Rectal smooth muscle tissue (tissue), 1 donor: ENCODE data around the gene ZNF593OS.

Experiments used
- H3K27ac ChIP-seq: one replicate; pipeline ENCODE4 v1.7.0; 2013; ENCODE audit warnings: low read depth, low read length, inconsistent platforms
- H3K27me3 ChIP-seq: one replicate; pipeline ENCODE4 v1.7.0; 2013; ENCODE audit warnings: low read length; ENCODE audit not compliant: control insufficient read depth, insufficient read depth
- H3K36me3 ChIP-seq: one replicate; pipeline ENCODE4 v1.7.0; 2013; ENCODE audit warnings: low read length; ENCODE audit not compliant: control insufficient read depth, insufficient read depth
- H3K4me1 ChIP-seq: one replicate; pipeline ENCODE4 v1.7.0; 2013; ENCODE audit warnings: low read length; ENCODE audit not compliant: control insufficient read depth, insufficient read depth
- H3K4me3 ChIP-seq: one replicate; pipeline ENCODE4 v1.7.0; 2013; ENCODE audit warnings: low read length
- H3K9ac ChIP-seq: one replicate; pipeline ENCODE4 v1.7.0; 2013; ENCODE audit warnings: low read length

ZNF593OS gene

DNA sequence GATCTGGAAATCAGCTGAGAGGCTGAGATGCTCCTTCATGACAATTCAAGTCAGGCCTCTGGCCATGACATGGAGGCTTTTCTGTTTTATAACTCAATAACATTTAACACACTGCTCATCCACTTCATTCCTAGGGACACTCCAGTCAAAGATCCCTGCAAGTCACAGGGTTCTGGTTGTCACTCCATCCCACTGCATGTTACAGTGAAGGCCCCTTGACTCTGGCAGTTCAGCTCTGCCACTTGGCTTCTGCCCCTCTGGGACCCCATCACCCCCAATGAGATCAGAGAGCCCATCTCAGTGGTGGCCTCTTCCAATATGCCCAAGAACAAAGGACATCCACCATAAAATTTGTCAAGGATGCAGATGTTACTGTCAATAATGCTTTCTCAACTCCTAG lies 22.7 kb downstream of the ZNF593OS start:
- H3K4me1 ChIP-seq: no peaks in the 10 kb centered on the region
- no peaks in the 10 kb centered on the region for H3K36me3 ChIP-seq
- no peak overlapping the region for H3K9ac ChIP-seq
- H3K27ac ChIP-seq: no peak overlapping the region
- no peak overlapping the region for H3K4me3 ChIP-seq
- no peaks in the 10 kb centered on the region for H3K27me3 ChIP-seq

GRCh38 chr1:26145960-26146294 lies 25.7 kb downstream of the ZNF593OS start:
- H3K27ac ChIP-seq: no peak overlapping the region
- no peaks in the 10 kb centered on the region for H3K36me3 ChIP-seq
- no peaks in the 10 kb centered on the region for H3K27me3 ChIP-seq
- H3K4me3 ChIP-seq: no peak overlapping the region
- H3K9ac ChIP-seq: no peak overlapping the region
- no peaks in the 10 kb centered on the region for H3K4me1 ChIP-seq

DNA sequence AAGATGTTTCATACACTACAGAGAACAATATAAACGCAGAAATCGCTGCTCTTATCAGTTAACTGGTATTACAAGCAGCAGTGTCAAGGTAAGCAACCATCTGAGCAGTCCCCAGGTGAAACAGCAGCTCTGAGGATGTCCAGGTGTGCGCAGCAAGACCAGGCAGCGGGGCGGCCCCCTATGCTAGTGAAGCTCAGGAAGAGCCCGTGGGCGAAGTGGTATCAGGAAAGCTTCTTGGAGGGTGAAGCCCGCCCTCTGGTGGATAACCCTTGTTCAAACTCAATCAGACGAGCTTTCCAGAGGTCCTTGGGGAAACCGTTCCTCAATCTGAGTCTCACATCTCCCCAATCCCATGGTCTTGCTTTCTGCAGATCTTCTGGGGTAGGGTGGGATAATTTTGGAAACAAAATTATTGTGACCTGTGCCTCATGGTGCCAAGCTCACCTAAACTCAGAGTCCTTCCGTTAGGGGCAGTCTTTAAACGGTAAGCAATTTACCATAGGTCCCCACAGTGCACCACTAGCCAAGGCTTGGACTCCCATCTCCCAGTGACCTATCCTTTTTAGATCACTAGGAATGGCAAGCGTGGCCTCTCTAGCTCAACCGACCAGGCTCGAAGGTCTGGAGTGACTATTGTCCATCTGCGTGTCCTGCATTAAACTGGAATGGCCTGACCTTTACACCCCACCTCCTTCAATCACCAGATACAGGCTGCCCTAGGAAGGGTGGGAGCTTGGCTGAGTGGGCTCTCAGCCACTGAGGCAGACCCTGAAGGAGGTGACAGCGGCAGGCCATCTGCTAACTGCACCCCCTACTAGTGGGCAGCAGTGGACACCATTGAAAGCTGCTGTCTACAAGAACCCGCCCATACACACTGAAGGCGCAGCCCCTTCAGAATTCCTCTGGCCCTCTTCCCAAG lies 26.3 kb downstream of the ZNF593OS start:
- Histone ChIP-seq H3K36me3 (no peaks in the 10 kb centered on the region), H3K27me3 (no peaks in the 10 kb centered on the region), H3K9ac (no peak overlapping the region), H3K27ac (no peak overlapping the region), H3K4me3 (no peak overlapping the region), H3K4me1 (no peaks in the 10 kb centered on the region)

DNA sequence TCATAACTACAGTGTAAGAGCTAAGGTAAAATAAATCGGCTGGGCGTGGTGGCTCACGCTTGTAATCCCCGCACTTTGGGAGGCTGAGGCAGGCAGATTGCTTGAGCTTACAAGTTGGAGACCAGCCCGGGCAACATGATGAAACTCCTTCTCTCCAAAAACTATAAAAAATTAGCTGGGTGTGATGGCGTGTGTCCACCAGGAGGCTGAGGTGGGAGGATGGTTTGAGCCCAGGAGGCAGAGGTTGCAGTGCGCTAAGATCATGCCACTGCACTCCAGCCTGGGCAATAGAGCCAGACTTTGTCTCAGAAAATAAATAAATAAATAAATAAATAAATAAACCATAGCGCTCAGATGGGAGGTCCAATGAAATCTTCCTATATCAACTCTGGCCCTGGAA lies 29.5 kb downstream of the ZNF593OS start:
- Histone ChIP-seq H3K4me3 (no peak overlapping the region), H3K4me1 (no peaks in the 10 kb centered on the region), H3K27ac (no peak overlapping the region), H3K36me3 (no peaks in the 10 kb centered on the region), H3K9ac (no peak overlapping the region), H3K27me3 (no peaks in the 10 kb centered on the region)

- Histone ChIP-seq H3K4me1 (no peaks in the 10 kb centered on the region), H3K27ac (no peak overlapping the region), H3K9ac (no peak overlapping the region), H3K4me3 (no peak overlapping the region), H3K27me3 (no peaks in the 10 kb centered on the region), H3K36me3 (no peaks in the 10 kb centered on the region)
Measured at GRCh38 chr1:26138974-26139558, 32.6 kb downstream of the ZNF593OS start.

GRCh38 chr1:26134466-26134865 lies 37.2 kb downstream of the ZNF593OS start:
- Histone ChIP-seq H3K36me3 (no peaks in the 10 kb centered on the region), H3K27me3 (no peaks in the 10 kb centered on the region), H3K4me1 (no peaks in the 10 kb centered on the region), H3K4me3 (no peak overlapping the region), H3K9ac (no peak overlapping the region), H3K27ac (no peak overlapping the region)

DNA sequence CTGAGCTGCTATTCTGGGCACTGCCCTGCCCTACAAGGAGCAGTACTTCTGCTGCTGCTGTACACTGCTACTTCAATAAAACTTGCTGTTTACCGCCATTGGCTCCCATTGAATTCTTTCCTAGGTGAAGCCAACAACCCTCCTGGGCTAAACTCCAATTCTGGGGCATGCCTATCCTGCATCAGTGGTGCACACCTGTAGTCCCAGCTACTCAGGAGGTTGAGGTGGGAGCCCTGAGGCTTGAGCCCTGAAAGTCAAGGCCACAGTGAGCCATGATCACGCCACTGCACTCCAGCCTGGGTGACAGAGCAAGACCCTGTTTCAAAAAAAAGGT lies 38.8 kb downstream of the ZNF593OS start:
- no peaks in the 10 kb centered on the region for H3K4me1 ChIP-seq
- H3K4me3 ChIP-seq: no peak overlapping the region
- H3K36me3 ChIP-seq: no peaks in the 10 kb centered on the region
- H3K27me3 ChIP-seq: no peaks in the 10 kb centered on the region
- H3K9ac ChIP-seq: no peak overlapping the region
- no peak overlapping the region for H3K27ac ChIP-seq

- Histone ChIP-seq H3K27ac (no peak overlapping the region), H3K4me1 (no peaks in the 10 kb centered on the region), H3K36me3 (no peaks in the 10 kb centered on the region), H3K27me3 (no peaks in the 10 kb centered on the region), H3K9ac (no peak overlapping the region), H3K4me3 (no peak overlapping the region)
Measured at GRCh38 chr1:26132128-26132833, 39.4 kb downstream of the ZNF593OS start.

- Histone ChIP-seq H3K27me3 (no peaks in the 10 kb centered on the region), H3K36me3 (no peaks in the 10 kb centered on the region), H3K27ac (no peak overlapping the region), H3K4me1 (no peaks in the 10 kb centered on the region), H3K4me3 (no peak overlapping the region), H3K9ac (no peak overlapping the region)
Measured at GRCh38 chr1:26130695-26131094, 40.9 kb downstream of the ZNF593OS start.

DNA sequence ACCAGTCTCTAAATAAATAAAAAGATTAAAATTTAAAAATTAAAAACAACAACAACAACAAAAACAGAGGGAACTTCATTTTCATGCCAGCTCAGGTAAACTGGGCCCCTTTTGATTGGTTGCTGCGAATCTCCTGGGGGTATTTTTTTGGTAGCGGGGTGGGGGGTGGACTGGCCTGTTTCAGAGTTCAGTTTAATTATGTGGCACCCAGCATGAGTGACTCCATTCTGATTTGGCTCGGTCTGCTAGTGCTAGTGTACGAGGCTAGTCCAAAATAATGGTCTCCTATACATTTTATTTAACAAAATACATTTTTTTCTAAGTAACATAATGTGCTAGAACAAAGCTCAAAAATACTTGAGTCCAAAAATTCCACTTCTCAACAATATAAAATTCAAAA lies 41.9 kb downstream of the ZNF593OS start:
- H3K36me3 ChIP-seq: no peaks in the 10 kb centered on the region
- no peaks in the 10 kb centered on the region for H3K27me3 ChIP-seq
- H3K4me1 ChIP-seq: no peaks in the 10 kb centered on the region
- no peak overlapping the region for H3K9ac ChIP-seq
- H3K4me3 ChIP-seq: no peak overlapping the region
- no peak overlapping the region for H3K27ac ChIP-seq

DNA sequence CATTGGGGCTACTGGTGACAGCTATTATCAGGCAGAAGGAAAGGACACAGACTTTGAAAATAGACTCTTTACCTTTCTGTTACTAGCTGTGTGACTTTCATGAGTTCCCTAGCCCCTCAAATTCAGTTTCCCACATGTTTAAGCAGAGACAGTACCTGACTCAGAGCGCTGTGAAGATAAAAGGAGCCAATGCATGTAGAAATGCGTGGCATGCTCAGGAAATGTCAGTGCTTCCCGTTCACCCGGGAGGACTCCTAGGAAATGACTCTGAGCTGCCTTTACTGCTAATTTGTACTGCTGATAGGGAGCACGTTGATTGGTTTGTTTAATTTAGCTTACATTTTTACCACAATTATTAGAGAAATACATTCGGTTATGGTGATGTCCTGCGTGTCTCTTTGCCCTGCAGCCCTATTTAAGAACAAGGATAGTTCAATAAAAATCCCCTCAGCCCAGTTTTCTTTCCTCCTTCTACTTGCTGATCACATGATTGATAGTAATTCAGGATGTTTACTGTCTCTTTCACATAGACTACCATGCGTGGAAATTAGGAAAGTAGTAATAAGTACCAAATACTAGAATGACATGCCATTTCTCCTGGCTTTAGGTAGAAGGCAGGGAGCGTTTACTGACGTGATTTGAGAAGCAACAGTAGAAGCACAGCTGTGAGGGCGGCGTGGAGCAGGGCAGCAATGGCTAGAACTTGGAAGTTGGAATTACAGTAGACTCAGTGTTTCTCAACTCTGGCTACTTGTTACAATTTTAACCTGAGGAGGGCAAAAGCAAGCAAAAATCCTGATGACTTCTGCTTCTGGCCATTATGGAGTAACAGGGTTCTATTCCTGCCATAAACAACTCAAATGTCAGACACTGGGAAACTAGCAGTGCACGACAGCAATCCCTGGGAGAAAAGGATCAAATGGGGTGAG lies 44.1 kb downstream of the ZNF593OS start:
- H3K27me3 ChIP-seq: no peaks in the 10 kb centered on the region
- no peaks in the 10 kb centered on the region for H3K36me3 ChIP-seq
- H3K27ac ChIP-seq: no peak overlapping the region
- peak overlapping the region; percentile 41 for H3K4me3 ChIP-seq
- H3K9ac ChIP-seq: peak overlapping the region; percentile 38
- H3K4me1 ChIP-seq: no peaks in the 10 kb centered on the region
